ENCODE results near the gene SPO11. TPM values are rescaled to one million over a fixed set of nuclear protein-coding genes. Genes with fewer than 3 reads are reported as not detected.

SPO11 gene
- total and polyA plus RNA-seq, 2 experiments from 2014 or later: not detected

- H3K27me3 ChIP-seq (ENCODE audit: insufficient read depth): no peaks in the 10 kb centered on the region; the same call in 1 of the 2 replicates
- Mint-ChIP-seq H3K4me3 (peak overlapping the region; percentile 92), H3K9me3 (no peaks in the 10 kb centered on the region), H3K27ac (no peak overlapping the region), H3K36me3 (ENCODE audit: low read depth) (peaks cover 37% of the 10 kb centered on the region), H3K4me1 (peaks cover 39% of the 10 kb centered on the region), H3K27me3 (ENCODE audit: insufficient read depth, low read depth, poor library complexity) (peaks cover 13% of the 10 kb centered on the region)
- peaks cover 23% of the 10 kb centered on the region for H4K20me1 ChIP-seq (replicated peaks; ENCODE audit: insufficient read depth)
- H3K4me2 ChIP-seq: peak overlapping the region; percentile 91
- TF ChIP-seq POLR2AphosphoS5 (IDR thresholded peaks at IDR 0.05; ENCODE audit: low read depth) (no peak), ZNF114 (CRISPR knock-in tag; IDR thresholded peaks at IDR 0.05) (no peak), CREB1 (CRISPR knock-in tag; IDR thresholded peaks at IDR 0.05; ENCODE audit: low read depth) (no peak), STAT1 (IDR thresholded peaks at IDR 0.05; ENCODE audit: unreplicated experiment) (no peak), REST (IDR thresholded peaks at IDR 0.05; ENCODE audit: unreplicated experiment) (no peak), ETS1 (IDR thresholded peaks at IDR 0.05) (no peak), NANOG (IDR thresholded peaks at IDR 0.05; ENCODE audit: borderline replicate concordance) (no peak), JUNB (IDR thresholded peaks at IDR 0.05; ENCODE audit: unreplicated experiment) (no peak), ZNF331 (CRISPR knock-in tag; IDR thresholded peaks at IDR 0.05; ENCODE audit: low read depth) (no peak), EZH2phosphoT487 (IDR thresholded peaks at IDR 0.05; ENCODE audit: unreplicated experiment) (no peak), ZNF462 (CRISPR knock-in tag; IDR thresholded peaks at IDR 0.05) (no peak), CTCF (conservative IDR thresholded peaks at IDR 0.05; ENCODE audit: low read depth in 2 of 2) (no peak), EZH2 (IDR thresholded peaks at IDR 0.05; ENCODE audit: low read depth, unreplicated experiment) (no peak)
- DNase-seq (ENCODE audit: low spot score) (peak; percentile 33), ATAC-seq (no peak)
- peaks cover 46% of the 10 kb centered on the region for H3K79me2 ChIP-seq (replicated peaks; ENCODE audit: insufficient read depth)
- H3K4me3 ChIP-seq: peak overlapping the region; percentile 74
- peaks cover 2% of the 10 kb centered on the region; the same call in 1 of the 2 replicates for H3K4me1 ChIP-seq (ENCODE audit: insufficient read depth)
- H3K9me2 ChIP-seq (ENCODE audit: insufficient read depth): no peaks in the 10 kb centered on the region
- H2AFZ ChIP-seq: no peak overlapping the region
- no peaks in the 10 kb centered on the region for H3F3A ChIP-seq (replicated peaks; ENCODE audit: low read depth)
- no peak overlapping the region for H3K27ac ChIP-seq (ENCODE audit: low read depth)
- peaks cover 7% of the 10 kb centered on the region; the same call in 1 of the 2 replicates for H3K36me3 ChIP-seq (ENCODE audit: insufficient read depth)
Measured at GRCh38 chr20:57391439-57392301, 62.1 kb downstream of the SPO11 start.

Data from GM23338 (cell line).